ENCODE results near the gene PRCC. TPM values are rescaled to one million over a fixed set of nuclear protein-coding genes. Genes with fewer than 3 reads are reported as not detected.

PRCC gene
- polyA plus RNA-seq, 3 donors, result 26.7 to 37.1 (median 29.6) TPM

DNA sequence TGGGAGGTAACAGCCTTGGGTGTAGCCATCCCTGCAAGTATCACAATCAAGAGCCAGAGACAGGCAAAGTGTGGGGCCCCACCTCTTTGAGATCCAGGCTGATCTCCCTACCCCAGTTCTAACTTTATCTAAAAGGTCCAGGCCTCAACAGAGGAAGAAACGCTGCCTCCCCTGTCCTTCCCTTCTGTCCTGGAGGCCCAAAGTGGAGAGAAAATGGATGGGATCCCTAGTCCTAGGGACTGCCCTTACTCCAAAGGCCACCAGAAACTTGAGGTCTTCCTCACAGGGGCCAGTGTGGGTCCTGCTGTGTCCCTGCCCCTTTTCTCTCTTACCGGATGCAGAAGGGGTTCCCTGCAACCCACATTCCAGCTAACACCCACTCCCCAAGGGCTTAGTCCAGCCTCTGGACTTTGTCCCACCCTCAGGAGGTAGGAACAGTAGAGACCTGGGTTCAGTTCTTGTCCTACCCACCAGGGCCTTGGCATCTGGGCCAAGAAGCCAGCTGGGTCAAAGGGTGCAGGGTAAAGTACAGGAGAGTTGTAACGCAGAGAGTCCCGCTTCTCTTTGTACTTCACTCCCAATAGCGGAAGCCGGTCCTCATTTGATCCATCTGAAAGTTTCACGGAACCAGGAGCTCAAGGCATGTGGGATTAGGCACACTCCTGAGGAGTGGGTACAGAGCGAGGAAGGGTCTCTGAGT, 17.8 kb upstream of the PRCC start:
- 18% methylated on average over 4 of the region's 8 CpGs for WGBS (ENCODE audit: insufficient coverage)
- Histone ChIP-seq H3K27me3 (ENCODE audit: control insufficient read depth in 2 of 2, insufficient read depth in 2 of 2, low read length in 2 of 2) (no peaks in the 10 kb centered on the region), H4K20me1 (ENCODE audit: insufficient read depth, low read length) (peaks cover 45% of the 10 kb centered on the region), H3K9me3 (replicated peaks in 1 of 2; ENCODE audit: control insufficient read depth in 1 of 2, insufficient read depth in 1 of 2, low read length in 2 of 2) (no peaks in the 10 kb centered on the region), H2AFZ (ENCODE audit: insufficient read depth, low read depth, low read length, poor library complexity, severe bottlenecking) (no peak overlapping the region), H3K9ac (ENCODE audit: insufficient read depth, low read length, poor library complexity, severe bottlenecking) (peak overlapping the region; percentile 80), H3K36me3 (replicated peaks in 1 of 2; ENCODE audit: control insufficient read depth in 1 of 2, insufficient read depth in 2 of 2, low read length in 2 of 2) (peaks cover 7 to 10% of the 10 kb centered on the region in 2 donors), H3K4me1 (ENCODE audit: control insufficient read depth in 1 of 2, insufficient read depth in 2 of 2, low read length in 2 of 2) (peaks cover 69 to 86% of the 10 kb centered on the region in 2 donors), H3K4me2 (replicated peaks; ENCODE audit: extremely low read depth, low read length, poor library complexity, severe bottlenecking) (peak overlapping the region; percentile 91), H3K79me2 (ENCODE audit: insufficient read depth, low read length) (peaks cover 98% of the 10 kb centered on the region), H3K4me3 (replicated peaks in 1 of 3; ENCODE audit: low read depth in 2 of 3, low read length in 3 of 3) (peak overlapping the region; percentile 75 to 96 (median 84)), H3K27ac (ENCODE audit: low read depth in 1 of 2, low read length in 2 of 2) (peak overlapping the region; percentile 89 to 91)
- TF ChIP-seq, protein P1, sequence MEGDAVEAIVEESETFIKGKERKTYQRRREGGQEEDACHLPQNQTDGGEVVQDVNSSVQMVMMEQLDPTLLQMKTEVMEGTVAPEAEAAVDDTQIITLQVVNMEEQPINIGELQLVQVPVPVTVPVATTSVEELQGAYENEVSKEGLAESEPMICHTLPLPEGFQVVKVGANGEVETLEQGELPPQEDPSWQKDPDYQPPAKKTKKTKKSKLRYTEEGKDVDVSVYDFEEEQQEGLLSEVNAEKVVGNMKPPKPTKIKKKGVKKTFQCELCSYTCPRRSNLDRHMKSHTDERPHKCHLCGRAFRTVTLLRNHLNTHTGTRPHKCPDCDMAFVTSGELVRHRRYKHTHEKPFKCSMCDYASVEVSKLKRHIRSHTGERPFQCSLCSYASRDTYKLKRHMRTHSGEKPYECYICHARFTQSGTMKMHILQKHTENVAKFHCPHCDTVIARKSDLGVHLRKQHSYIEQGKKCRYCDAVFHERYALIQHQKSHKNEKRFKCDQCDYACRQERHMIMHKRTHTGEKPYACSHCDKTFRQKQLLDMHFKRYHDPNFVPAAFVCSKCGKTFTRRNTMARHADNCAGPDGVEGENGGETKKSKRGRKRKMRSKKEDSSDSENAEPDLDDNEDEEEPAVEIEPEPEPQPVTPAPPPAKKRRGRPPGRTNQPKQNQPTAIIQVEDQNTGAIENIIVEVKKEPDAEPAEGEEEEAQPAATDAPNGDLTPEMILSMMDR (IDR thresholded peaks at IDR 0.05), result no peak
- Mint-ChIP-seq H3K4me3 (peak overlapping the region; percentile 88 to 97), H3K4me1 (peaks cover 77% of the 10 kb centered on the region), H3K27me3 (ENCODE audit: low read depth in 3 of 3) (peaks cover 0 to 2% (median 0%) of the 10 kb centered on the region in 3 donors), H3K36me3 (peaks cover 11 to 14% of the 10 kb centered on the region in 2 donors), H3K9me3 (no peaks in the 10 kb centered on the region), H3K27ac (peak overlapping the region; percentile 87 to 98 (median 94))
- peak in 1 of 3 donors; percentile 30 for DNase-seq
- intact Hi-C loops (cut with micrococcal nuclease), result loop anchor here (2.0 to 5.0 kb wide), 2 partner anchors 17 to 247 kb away; partner anchors contain the start of genes PRCC (in 2 of the 2) and MEF2D (in 1 of the 2)

DNA sequence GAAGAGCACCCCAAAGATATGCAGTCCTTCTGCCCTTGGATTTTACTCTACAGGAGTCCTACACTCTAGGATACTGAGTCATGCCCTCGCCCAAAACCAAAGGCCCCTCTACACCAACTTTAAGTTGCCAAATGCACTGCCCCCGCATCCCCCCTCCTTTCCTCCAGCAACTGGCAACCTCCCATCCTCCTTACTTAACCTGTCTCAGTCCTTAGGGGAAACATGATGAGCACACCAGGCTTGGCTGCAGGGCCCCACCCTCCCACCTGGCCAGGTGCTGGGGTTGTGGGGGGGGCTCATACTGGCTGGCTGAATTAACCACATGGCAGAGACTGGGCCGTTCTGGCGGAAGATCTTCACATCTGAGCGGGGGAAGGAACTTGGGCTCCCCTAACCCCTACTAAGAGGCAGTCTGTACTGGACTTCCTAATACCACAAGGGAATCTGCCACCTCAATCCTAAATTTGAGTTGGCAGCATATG, 17.1 kb upstream of the PRCC start:
- Histone ChIP-seq H3K27ac (ENCODE audit: low read depth in 1 of 2, low read length in 2 of 2) (peak overlapping the region; percentile 89 to 91), H3K4me2 (replicated peaks; ENCODE audit: extremely low read depth, low read length, poor library complexity, severe bottlenecking) (peak overlapping the region; percentile 91), H3K36me3 (replicated peaks in 1 of 2; ENCODE audit: control insufficient read depth in 1 of 2, insufficient read depth in 2 of 2, low read length in 2 of 2) (peaks cover under 1 to 3% of the 10 kb centered on the region in 2 donors), H3K4me3 (replicated peaks in 1 of 3; ENCODE audit: low read depth in 2 of 3, low read length in 3 of 3) (peak overlapping the region; percentile 75 to 96 (median 84)), H3K4me1 (ENCODE audit: control insufficient read depth in 1 of 2, insufficient read depth in 2 of 2, low read length in 2 of 2) (peaks cover 67 to 80% of the 10 kb centered on the region in 2 donors), H2AFZ (ENCODE audit: insufficient read depth, low read depth, low read length, poor library complexity, severe bottlenecking) (peak overlapping the region; percentile 69), H3K27me3 (ENCODE audit: control insufficient read depth in 2 of 2, insufficient read depth in 2 of 2, low read length in 2 of 2) (no peaks in the 10 kb centered on the region), H3K9ac (ENCODE audit: insufficient read depth, low read length, poor library complexity, severe bottlenecking) (peak overlapping the region; percentile 80), H3K79me2 (ENCODE audit: insufficient read depth, low read length) (peaks cover 97% of the 10 kb centered on the region), H4K20me1 (ENCODE audit: insufficient read depth, low read length) (peaks cover 39% of the 10 kb centered on the region), H3K9me3 (replicated peaks in 1 of 2; ENCODE audit: control insufficient read depth in 1 of 2, insufficient read depth in 1 of 2, low read length in 2 of 2) (no peaks in the 10 kb centered on the region)
- H3K27ac Mint-ChIP-seq, result peak overlapping the region; percentile 87 to 98 (median 94)
- peaks cover 8% of the 10 kb centered on the region in 2 donors for H3K36me3 Mint-ChIP-seq
- 0% methylated on average over 1 of the region's 5 CpGs for WGBS (ENCODE audit: insufficient coverage)
- TF ChIP-seq, protein P1 (IDR thresholded peaks at IDR 0.05), result no peak
- peaks cover 0 to 2% (median 0%) of the 10 kb centered on the region in 3 donors for H3K27me3 Mint-ChIP-seq (ENCODE audit: low read depth in 3 of 3)
- intact Hi-C loops (cut with micrococcal nuclease), result loop anchor here (2.0 kb wide), 1 partner anchor 17 kb away; the partner anchor contains the start of gene PRCC (in 2 of the 2)
- H3K4me1 Mint-ChIP-seq, result peaks cover 79% of the 10 kb centered on the region
- peaks cover 0 to 2% (median 0%) of the 10 kb centered on the region in 7 donors for H3K9me3 Mint-ChIP-seq
- peak in 2 of 3 donors; percentile 48 to 70 for DNase-seq
- H3K4me3 Mint-ChIP-seq, result peak overlapping the region; percentile 88 to 97
